Activated naive CD4-positive, alpha-beta T cell (primary cell): ENCODE data around the gene BAG1.

Experiments
- DNase-seq, 4 experiments: peaks; one replicate each; lab custom pipeline; 2025; lab: John Stamatoyannopoulos, UW

The BAG1 gene

GRCh38 chr9:33273266-33273971 is 8.9 kb upstream of the BAG1 start:
- no peak for DNase-seq

- no peak for DNase-seq
Measured at GRCh38 chr9:33272061-33272460, 7.6 kb upstream of the BAG1 start.

GRCh38 chr9:33270146-33270545 is 5.6 kb upstream of the BAG1 start:
- DNase-seq: no peak

- no peak for DNase-seq
Measured at GRCh38 chr9:33267151-33267767, 2.8 kb upstream of the BAG1 start.

- no peak for DNase-seq
Measured at GRCh38 chr9:33265211-33265865, 830 bp upstream of the BAG1 start.

GRCh38 chr9:33264003-33264472 is 470 bp downstream of the BAG1 start:
- DNase-seq: peak in 2 of 4 experiments; percentile 32 to 40

DNA sequence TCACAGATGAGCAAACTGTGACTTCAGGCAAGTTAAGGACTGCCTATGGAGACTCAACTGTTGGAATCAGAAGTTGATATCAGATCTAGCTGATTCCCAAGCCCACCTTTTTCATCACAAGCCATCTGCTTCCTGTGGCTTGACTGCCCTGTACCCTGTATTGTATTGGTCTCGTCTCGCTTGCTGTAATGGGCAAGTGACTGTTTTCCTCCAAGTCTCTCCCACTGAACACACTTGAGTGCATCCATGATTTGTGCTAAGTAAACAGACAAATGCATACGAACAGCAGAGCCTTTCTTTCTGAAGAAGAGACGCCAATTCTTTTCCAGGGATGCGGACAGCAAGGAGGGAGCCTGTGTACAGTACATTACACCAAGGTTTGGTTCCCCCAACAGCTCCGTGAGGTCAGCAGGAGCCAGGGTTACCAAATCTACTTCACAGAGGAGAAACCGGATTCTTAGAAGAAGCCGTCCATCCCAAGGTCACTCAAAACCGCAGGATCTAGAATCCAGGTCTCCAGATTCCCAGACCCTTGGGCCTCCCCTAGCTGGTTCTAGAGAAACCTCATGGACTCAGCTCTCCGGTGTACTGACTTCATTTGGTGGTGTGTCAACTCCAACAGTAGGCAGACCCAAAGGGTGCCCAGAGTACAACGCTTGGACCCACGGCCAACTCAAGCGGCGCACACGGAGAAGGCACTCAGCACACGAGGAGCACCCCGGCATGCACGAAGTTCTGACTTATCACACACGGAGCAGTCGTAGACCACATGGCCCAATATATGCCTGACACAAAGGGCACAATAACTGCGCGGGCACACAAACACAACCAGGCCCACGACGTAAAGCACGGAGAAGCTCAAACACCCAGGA is 1.1 kb downstream of the BAG1 start:
- DNase-seq: no peak

- DNase-seq: no peak
Measured at GRCh38 chr9:33260372-33260771, 4.1 kb downstream of the BAG1 start.

- DNase-seq: no peak
Measured at GRCh38 chr9:33257276-33257675, 7.2 kb downstream of the BAG1 start.

- DNase-seq: no peak
Measured at GRCh38 chr9:33256236-33256635, 8.3 kb downstream of the BAG1 start.

DNA sequence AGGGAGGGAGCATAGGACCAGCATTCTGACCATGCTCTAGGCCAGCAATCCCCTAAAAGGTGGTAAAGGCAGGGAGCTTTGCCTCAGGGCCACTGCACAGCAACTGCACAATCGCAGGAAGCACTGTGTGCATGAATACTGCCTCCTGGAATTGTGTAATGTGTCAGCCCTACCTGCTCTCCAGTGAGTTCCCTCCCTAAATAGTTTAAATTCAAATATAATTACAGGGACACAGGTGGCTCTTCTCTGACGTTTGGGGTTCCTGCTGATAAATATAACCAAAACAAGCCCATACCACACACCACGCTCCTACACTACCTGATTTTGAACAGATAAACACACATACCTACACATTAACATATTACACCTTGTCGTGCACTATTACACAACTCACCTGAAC is 9.0 kb downstream of the BAG1 start:
- no peak for DNase-seq

- DNase-seq: no peak
Measured at GRCh38 chr9:33255014-33255413, 9.5 kb downstream of the BAG1 start.

DNA sequence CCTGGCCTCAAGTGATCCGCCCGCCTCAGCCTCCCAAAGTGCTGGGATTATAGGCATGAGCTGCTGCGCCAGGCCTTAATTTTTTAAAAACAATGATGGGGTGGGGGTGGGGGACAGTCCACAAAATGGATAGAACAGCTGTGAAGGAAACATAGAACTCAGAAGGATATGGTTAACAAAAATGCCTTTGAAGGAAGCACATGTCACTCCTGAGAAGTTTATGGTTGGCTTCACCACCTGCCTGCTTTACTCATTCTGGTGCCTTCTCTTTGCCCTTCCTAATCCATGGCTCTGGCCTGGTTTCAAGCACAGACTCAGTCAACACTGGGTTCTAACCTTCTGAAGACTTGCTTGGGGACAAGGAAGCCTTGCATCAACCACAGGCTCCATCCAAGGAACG is 10.3 kb downstream of the BAG1 start:
- DNase-seq: no peak

DNA sequence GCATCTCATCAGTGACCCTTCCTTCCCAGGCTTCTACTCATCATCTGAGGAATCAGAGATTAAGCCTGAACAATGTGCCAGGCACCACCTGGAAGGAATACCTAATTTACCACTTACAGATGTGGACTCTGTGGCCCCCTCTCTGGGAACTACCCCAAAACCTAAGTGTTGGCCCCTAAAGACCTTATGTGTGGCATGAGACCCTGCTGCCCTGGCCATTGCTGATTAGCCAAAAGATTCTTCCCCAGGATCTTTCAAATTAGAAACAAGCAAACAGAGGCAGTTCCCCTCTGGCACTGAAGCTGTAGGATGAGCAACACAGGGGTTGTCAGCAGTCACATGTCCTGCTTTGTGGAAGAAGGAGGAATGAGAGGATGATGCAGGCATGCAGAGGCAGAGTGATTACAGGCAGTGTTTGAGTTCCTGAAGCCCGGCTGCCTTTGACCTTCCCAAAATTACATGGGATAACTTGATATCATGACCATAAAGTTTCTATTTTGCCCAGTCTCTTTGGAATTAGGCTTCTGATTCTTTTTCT is 14.0 kb downstream of the BAG1 start:
- DNase-seq: no peak

DNA sequence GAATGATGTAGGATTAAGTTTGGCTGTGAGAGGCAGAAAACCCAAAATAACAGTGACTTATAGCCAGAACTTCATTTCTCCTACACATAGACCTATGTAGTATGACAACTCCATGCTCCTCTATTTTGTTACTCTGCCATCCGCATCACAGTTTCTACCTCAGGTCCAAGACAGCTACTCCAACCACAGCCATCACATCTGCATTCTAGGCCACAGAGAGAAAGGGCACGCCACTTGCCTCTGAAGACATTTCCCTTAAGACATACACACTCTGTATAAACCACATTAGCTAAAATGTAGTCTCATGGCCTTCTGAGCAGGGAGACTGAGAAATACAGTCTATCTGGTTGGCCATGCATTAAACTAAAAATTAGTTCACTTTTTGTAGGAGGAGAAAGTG is 14.5 kb downstream of the BAG1 start:
- DNase-seq: no peak

DNA sequence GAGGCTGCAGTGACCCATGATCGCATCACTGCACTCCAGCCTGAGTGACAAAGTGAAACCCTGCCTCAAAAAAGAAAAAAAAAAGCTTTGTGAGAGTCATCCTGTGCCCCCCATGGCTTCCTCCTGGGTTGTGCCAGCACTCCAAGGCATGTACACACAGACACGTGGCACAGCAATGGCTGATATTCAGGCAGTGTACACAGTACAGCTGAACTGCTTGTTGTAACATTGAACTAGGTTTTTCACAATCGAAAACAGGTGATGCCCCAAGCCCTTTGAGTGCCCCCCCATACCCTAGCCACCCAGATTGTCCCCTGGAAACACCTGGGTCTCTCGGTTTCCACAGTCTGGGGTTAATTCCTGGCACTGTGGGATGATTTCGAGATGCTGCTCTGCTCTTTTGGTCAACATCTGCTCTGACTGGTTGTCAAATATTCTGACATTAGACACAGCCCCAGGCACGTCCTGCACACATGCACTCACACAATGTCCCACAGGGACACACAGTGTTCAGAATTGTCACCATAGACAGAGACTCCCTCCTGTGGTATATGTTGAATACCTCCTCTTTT is 15.3 kb downstream of the BAG1 start:
- no peak for DNase-seq

DNA sequence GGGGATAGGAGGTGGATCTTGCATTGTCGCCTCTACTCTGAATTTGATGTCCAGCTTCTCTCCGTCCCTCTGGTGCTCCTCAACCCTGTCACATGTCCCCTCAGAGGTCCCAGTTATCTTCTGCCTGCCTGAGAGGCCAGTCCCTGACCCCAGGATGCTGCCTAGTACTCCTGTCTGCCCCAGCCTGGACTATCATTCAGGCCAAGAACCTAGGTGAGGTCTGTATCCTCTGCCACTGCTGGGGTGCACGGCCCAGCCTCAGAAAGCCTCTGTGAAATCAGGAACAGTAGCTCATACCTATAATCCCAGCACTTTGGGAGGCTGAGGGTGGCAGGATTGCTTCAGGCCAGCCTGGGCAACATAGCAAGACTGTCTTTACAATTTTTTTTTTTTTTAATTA is 15.9 kb downstream of the BAG1 start:
- no peak for DNase-seq

DNA sequence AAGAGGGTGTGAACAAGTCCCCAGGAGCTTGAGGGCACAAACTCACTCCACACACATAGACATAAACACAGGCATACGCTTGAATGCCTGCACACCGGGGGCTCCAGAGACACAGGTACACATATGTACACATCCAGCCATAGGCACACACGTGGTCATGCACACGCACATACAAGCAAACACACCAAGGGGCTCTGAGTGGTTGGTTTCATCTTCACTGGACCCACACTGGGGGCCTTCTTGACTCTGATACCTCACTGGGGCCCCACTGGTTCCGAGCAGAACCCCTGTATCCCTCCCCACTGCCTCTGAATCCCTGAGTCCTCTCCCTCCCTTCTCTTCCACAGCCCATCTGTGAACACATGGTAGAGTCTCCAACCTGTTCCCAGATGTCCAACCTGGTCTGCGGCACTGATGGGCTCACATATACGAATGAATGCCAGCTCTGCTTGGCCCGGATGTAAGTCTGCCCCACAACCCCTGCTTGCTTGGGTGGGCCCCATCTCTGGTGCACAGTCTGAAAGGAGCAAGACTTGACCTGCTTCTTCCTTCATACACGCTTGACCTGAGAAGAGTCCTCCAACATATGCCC is 18.1 kb downstream of the BAG1 start:
- no peak for DNase-seq

GRCh38 chr9:33245341-33245740 is 19.2 kb downstream of the BAG1 start:
- DNase-seq: no peak

DNA sequence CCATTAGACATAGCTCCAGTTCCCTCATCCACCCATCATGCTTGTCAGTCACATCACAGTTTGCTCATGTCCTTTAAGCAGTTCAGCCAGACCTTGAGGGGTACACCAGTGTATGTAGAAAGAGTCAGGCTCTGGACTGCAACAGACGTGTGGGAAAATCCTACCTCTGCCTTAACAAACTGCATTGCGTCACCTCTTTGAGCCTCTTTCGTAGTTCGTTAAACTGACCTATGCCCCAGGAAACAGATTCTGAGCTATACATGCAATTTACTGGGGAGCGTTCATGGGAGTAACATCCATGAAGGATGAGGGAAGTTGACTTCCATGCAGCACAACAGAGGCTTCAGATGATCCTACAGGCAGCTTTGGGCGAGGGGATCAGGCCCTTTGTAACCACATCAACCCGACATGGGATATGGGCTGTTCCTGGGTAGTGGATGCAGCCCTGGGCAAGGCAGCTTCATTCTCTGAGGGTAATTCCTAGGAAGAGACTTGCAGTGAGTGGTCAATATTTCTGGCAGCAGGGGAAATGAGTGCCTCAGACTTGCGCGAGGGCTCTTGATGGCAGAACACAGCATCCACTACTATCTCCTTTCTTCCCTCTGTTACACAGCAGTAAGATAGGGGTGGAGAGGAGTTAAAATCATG is 20.2 kb downstream of the BAG1 start:
- DNase-seq: no peak

DNA sequence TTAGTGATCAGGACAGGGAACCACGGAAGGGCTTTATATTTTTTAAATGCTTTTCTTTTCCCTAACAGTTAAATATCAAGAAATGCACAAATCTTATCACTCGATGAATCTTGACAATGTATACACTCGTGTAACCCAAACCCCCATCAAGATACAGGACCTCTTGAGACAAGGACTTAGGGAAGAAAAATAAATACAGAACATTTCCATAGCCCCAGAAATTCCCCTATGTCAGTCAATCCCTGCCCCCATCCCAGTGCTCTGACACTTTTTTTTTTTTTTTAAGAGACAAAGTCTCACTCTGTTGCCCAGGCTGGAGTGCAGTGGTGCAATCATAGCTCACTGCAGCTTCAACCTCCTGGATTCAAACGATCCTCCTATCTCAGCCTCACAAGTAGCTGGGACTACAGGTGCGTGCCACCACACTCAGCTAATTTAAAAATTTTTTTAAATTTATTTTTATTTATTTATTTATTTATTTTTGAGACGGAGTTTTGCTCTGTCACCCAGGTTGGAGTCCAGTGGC is 21.8 kb downstream of the BAG1 start:
- DNase-seq: no peak
